HEK293 (cell line): ENCODE results near the gene STX5.
"Not testable (repeated sequence)": the region's sequence is repeated elsewhere in the genome, so short reads cannot be mapped to it uniquely, and the experiment has no call there.

Experiments used
- CTCF ChIA-PET: fragments of 350-600 bp; formaldehyde crosslinking; extraction: SDS; loops from one replicate; lab custom pipeline; 2021; ENCODE audit warnings: antibody characterized with exemption; lab: Yijun Ruan, JAX
- POLR2A ChIA-PET: fragments of 300-600 bp; formaldehyde crosslinking; extraction: SDS; loops from one replicate; lab custom pipeline; 2020; ENCODE audit warnings: antibody characterized with exemption, inconsistent platforms; lab: Yijun Ruan, JAX
- H3K27ac ChIP-seq: fragments of 200-500 bp; sonication (Bioruptor generic); 2 replicates; pipeline ENCODE4 v1.5.1; 2014; ENCODE audit warnings: low read depth, low read length, control low read depth, inconsistent platforms; ENCODE audit errors: extremely low read depth
- H3K36me3 ChIP-seq, 2 experiments: fragments of 200-500 bp in 1 of 2; sonication (Bioruptor generic) in 1 of 2; 1 replicate in 1 of 2; 2 replicates in 1 of 2; pipeline ENCODE4 v1.5.1; 2014 to 2017; ENCODE audit warnings: inconsistent platforms in 2 of 2, low read length in 2 of 2; ENCODE audit not compliant: control insufficient read depth in 2 of 2, insufficient read depth in 1 of 2
- H3K4me1 ChIP-seq: fragments of 200-500 bp; sonication (Bioruptor generic); 2 replicates; pipeline ENCODE4 v1.5.1; 2014; ENCODE audit warnings: mild to moderate bottlenecking, low read length, inconsistent platforms; ENCODE audit not compliant: control insufficient read depth, insufficient read depth
- H3K4me3 ChIP-seq: 2 replicates; pipeline ENCODE4 v1.5.1; 2011; ENCODE audit warnings: low read depth, mild to moderate bottlenecking, control low read depth, low read length, moderate library complexity
- H3K9me3 ChIP-seq: fragments of 200-500 bp; sonication (Bioruptor generic); 2 replicates; pipeline ENCODE4 v1.5.1; 2014; ENCODE audit warnings: low read depth, low read length, inconsistent platforms; ENCODE audit not compliant: control insufficient read depth, insufficient read depth
- ZBTB17 ChIP-seq: fragments of 450-650 bp; formaldehyde crosslinking; IDR thresholded peaks from 2 replicates; pipeline ENCODE4 v1.5.1; 2016; ENCODE audit warnings: missing biosample characterization, missing genetic modification characterization
- ZBTB7A ChIP-seq: fragments of 450-650 bp; formaldehyde crosslinking; IDR thresholded peaks from 2 replicates; pipeline ENCODE4 v1.5.1; 2016; ENCODE audit warnings: low read depth, missing biosample characterization, missing genetic modification characterization
- ZBTB8A ChIP-seq: fragments of 450-650 bp; formaldehyde crosslinking; IDR thresholded peaks from 2 replicates; pipeline ENCODE4 v1.5.1; 2016; ENCODE audit warnings: missing biosample characterization, missing genetic modification characterization
- ZFP41 ChIP-seq: fragments of 450-650 bp; formaldehyde crosslinking; IDR thresholded peaks from 2 replicates; pipeline ENCODE4 v1.5.1; 2016; ENCODE audit warnings: missing biosample characterization, missing genetic modification characterization, borderline replicate concordance
- ZFP69B ChIP-seq: fragments of 450-650 bp; formaldehyde crosslinking; IDR thresholded peaks from 2 replicates; pipeline ENCODE4 v1.5.1; 2016; ENCODE audit warnings: missing biosample characterization, missing genetic modification characterization
- ZNF16 ChIP-seq: fragments of 450-650 bp; formaldehyde crosslinking; IDR thresholded peaks from 2 replicates; pipeline ENCODE4 v1.5.1; 2016; ENCODE audit warnings: low read depth, missing biosample characterization, missing genetic modification characterization
- ZNF174 ChIP-seq: fragments of 450-650 bp; formaldehyde crosslinking; IDR thresholded peaks from 2 replicates; pipeline ENCODE4 v1.5.0; 2017; ENCODE audit warnings: missing biosample characterization, mild to moderate bottlenecking, missing genetic modification characterization
- ZNF175 ChIP-seq: fragments of 450-650 bp; formaldehyde crosslinking; IDR thresholded peaks from 2 replicates; pipeline ENCODE4 v1.5.1; 2016; ENCODE audit warnings: missing biosample characterization, missing genetic modification characterization
- ZNF311 ChIP-seq: fragments of 450-650 bp; formaldehyde crosslinking; IDR thresholded peaks from 2 replicates; pipeline ENCODE4 v1.5.1; 2017; ENCODE audit warnings: missing biosample characterization, missing genetic modification characterization, borderline replicate concordance
- ZNF416 ChIP-seq: fragments of 450-650 bp; formaldehyde crosslinking; IDR thresholded peaks from 2 replicates; pipeline ENCODE4 v1.5.1; 2016; ENCODE audit warnings: missing biosample characterization, missing genetic modification characterization
- ZNF521 ChIP-seq: fragments of 450-650 bp; formaldehyde crosslinking; IDR thresholded peaks from 2 replicates; pipeline ENCODE4 v1.5.1; 2017; ENCODE audit warnings: missing biosample characterization, mild to moderate bottlenecking, missing genetic modification characterization
- ZNF600 ChIP-seq: fragments of 450-650 bp; formaldehyde crosslinking; IDR thresholded peaks from 2 replicates; pipeline ENCODE4 v1.5.1; 2016; ENCODE audit warnings: missing biosample characterization, missing genetic modification characterization
- ZNF621 ChIP-seq: fragments of 450-650 bp; formaldehyde crosslinking; IDR thresholded peaks from 2 replicates; pipeline ENCODE4 v1.5.1; 2017; ENCODE audit warnings: missing biosample characterization, missing genetic modification characterization
- ZNF660 ChIP-seq: fragments of 450-650 bp; IDR thresholded peaks from 2 replicates; pipeline ENCODE4 v1.5.1; 2018; ENCODE audit warnings: missing biosample characterization, mild to moderate bottlenecking, missing genetic modification characterization
- ZNF701 ChIP-seq: fragments of 450-650 bp; formaldehyde crosslinking; IDR thresholded peaks from 2 replicates; pipeline ENCODE4 v1.5.1; 2016; ENCODE audit warnings: missing biosample characterization, missing genetic modification characterization
- ZNF792 ChIP-seq: fragments of 450-650 bp; formaldehyde crosslinking; IDR thresholded peaks from 2 replicates; pipeline ENCODE4 v1.5.1; 2016; ENCODE audit warnings: missing biosample characterization, missing genetic modification characterization
- ZSCAN30 ChIP-seq: fragments of 450-650 bp; IDR thresholded peaks from 2 replicates; pipeline ENCODE4 v1.5.1; 2018; ENCODE audit warnings: missing biosample characterization, mild to moderate bottlenecking, missing genetic modification characterization, moderate library complexity
- TF ChIP-seq, protein P1 (sequence below): fragments of 450-650 bp; formaldehyde crosslinking; optimal IDR thresholded peaks from 2 replicates; pipeline ENCODE3; 2016; ENCODE audit warnings: missing biosample characterization, mild to moderate bottlenecking, missing genetic modification characterization
- TF ChIP-seq, protein P2 (sequence below): fragments of 450-650 bp; formaldehyde crosslinking; IDR thresholded peaks from 2 replicates; pipeline ENCODE4 v1.5.1; 2017; ENCODE audit warnings: missing biosample characterization, missing genetic modification characterization
- TF ChIP-seq, protein P3 (sequence below): fragments of 450-650 bp; formaldehyde crosslinking; IDR thresholded peaks from 2 replicates; pipeline ENCODE4 v1.5.1; 2016; ENCODE audit warnings: missing biosample characterization, missing genetic modification characterization

Gene STX5

DNA sequence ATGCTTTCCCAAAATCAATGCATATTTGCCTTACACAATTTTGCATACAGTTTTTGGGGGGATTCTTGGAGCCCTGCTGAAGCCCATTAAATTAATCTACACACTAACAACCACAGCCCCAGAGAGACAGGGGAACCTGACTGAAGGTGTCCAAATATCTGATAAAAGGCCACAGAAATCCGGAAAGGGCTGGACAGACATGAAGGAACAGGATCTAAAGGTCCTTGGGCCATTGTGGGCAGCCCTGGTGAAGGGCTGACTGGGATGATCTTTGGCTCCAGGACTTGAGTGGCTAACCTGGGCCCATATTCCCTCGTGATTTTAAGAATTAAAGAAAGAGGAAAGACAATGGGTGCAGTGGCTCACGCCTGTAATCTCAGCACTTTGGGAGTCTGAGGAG lies 14.3 kb upstream of the STX5 start:
- ChIA-PET POLR2A (no interaction called here), CTCF (no interaction called here)
- H3K36me3 ChIP-seq = no peaks in the 10 kb centered on the region
- no peak overlapping the region for H3K4me3 ChIP-seq
- TF ChIP-seq ZNF416 (tag by site-specific recombination) (no peak), ZNF600 (tag by site-specific recombination) (no peak), ZNF175 (tag by site-specific recombination) (no peak), ZFP69B (tag by site-specific recombination) (no peak), ZNF16 (tag by site-specific recombination) (no peak)
- TF ChIP-seq, protein P1, sequence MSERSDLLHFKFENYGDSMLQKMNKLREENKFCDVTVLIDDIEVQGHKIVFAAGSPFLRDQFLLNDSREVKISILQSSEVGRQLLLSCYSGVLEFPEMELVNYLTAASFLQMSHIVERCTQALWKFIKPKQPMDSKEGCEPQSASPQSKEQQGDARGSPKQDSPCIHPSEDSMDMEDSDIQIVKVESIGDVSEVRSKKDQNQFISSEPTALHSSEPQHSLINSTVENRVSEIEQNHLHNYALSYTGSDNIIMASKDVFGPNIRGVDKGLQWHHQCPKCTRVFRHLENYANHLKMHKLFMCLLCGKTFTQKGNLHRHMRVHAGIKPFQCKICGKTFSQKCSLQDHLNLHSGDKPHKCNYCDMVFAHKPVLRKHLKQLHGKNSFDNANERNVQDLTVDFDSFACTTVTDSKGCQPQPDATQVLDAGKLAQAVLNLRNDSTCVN (tag by site-specific recombination) = no peak
- H3K4me1 ChIP-seq = no peaks in the 10 kb centered on the region
- H3K27ac ChIP-seq = no peak overlapping the region
- H3K9me3 ChIP-seq = no peaks in the 10 kb centered on the region

DNA sequence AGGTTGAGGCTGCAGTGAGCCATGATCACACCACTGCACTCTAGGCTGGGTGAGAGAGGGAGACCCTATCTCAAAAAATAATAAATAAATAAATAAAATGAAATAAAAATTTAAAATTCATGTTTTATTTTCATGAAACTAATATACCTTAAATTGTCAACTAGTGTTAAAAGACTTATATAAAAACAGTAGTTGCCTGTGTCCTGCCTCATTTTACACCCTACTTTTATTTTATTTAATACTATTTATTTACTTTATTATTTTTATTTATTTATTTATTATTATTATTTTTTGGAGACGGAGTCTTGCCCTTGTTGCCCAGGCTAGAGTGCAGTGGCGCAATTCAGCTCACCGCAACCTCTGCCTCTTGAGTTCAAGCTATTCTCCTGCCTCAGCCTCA lies 12.3 kb upstream of the STX5 start:
- TF ChIP-seq ZNF792 (tag by site-specific recombination) (no peak), ZFP41 (tag by site-specific recombination) (no peak), ZNF660 (tag by site-specific recombination) (no peak), ZBTB7A (no peak)
- H3K4me3 ChIP-seq = no peak overlapping the region
- no peaks in the 10 kb centered on the region for H3K9me3 ChIP-seq
- H3K4me1 ChIP-seq = no peaks in the 10 kb centered on the region
- no peak overlapping the region for H3K27ac ChIP-seq
- ChIA-PET CTCF (interaction anchor here (0.6 to 1.9 kb wide), 2 partner anchors 58 to 88 kb away, joined by 3 to 5 read pairs; no protein-coding TSS in a partner anchor), POLR2A (interaction anchor here (1.0 to 3.4 kb wide), 2 partner anchors 11 to 37 kb away, joined by 4 to 27 read pairs; no protein-coding TSS in a partner anchor)
- H3K36me3 ChIP-seq = no peaks in the 10 kb centered on the region

DNA sequence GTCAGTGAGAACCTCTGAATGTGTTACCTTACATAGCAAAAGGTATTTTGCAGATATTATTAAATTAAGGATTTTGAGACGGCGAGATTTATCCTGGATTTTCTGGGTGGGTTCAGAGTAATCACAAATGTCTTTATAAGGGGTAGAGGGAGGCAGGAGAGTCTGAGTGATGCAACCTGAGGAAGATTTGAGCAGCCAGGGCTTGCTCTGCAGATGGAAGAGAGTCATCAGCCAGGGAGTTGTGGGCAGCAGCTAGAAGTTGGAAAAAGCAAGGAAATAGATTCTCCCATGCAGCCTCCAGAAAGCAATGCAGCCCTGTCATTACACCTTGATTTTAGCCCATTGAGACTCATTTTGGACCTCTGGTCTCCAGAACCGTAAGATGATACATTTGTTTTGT lies 11.6 kb upstream of the STX5 start:
- Histone ChIP-seq H3K4me3 (no peak overlapping the region), H3K36me3 (no peaks in the 10 kb centered on the region), H3K9me3 (no peaks in the 10 kb centered on the region), H3K4me1 (no peaks in the 10 kb centered on the region), H3K27ac (no peak overlapping the region)
- ChIA-PET CTCF (interaction anchor here (1.9 kb wide), 1 partner anchor 57 kb away, joined by 5 read pairs; no protein-coding TSS in a partner anchor), POLR2A (interaction anchor here (0.5 to 3.4 kb wide), 4 partner anchors 9 to 116 kb away, joined by 4 to 27 read pairs (median 5); no protein-coding TSS in a partner anchor)
- TF ChIP-seq ZBTB17 (tag by site-specific recombination) (peak; percentile 75), ZNF521 (tag by site-specific recombination) (no peak), ZNF621 (tag by site-specific recombination) (no peak), ZBTB8A (tag by site-specific recombination) (0 out of 2 replicates have a peak, but pooled peaks have one; percentile 36), ZSCAN30 (no peak), ZNF16 (tag by site-specific recombination) (no peak), ZNF701 (tag by site-specific recombination) (no peak), ZNF311 (tag by site-specific recombination) (no peak), ZNF174 (tag by site-specific recombination) (no peak)
- TF ChIP-seq, protein P2, sequence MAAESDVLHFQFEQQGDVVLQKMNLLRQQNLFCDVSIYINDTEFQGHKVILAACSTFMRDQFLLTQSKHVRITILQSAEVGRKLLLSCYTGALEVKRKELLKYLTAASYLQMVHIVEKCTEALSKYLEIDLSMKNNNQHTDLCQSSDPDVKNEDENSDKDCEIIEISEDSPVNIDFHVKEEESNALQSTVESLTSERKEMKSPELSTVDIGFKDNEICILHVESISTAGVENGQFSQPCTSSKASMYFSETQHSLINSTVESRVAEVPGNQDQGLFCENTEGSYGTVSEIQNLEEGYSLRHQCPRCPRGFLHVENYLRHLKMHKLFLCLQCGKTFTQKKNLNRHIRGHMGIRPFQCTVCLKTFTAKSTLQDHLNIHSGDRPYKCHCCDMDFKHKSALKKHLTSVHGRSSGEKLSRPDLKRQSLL = 0 out of 2 replicates have a peak, but pooled peaks have one; percentile 5
- TF ChIP-seq, protein P3, sequence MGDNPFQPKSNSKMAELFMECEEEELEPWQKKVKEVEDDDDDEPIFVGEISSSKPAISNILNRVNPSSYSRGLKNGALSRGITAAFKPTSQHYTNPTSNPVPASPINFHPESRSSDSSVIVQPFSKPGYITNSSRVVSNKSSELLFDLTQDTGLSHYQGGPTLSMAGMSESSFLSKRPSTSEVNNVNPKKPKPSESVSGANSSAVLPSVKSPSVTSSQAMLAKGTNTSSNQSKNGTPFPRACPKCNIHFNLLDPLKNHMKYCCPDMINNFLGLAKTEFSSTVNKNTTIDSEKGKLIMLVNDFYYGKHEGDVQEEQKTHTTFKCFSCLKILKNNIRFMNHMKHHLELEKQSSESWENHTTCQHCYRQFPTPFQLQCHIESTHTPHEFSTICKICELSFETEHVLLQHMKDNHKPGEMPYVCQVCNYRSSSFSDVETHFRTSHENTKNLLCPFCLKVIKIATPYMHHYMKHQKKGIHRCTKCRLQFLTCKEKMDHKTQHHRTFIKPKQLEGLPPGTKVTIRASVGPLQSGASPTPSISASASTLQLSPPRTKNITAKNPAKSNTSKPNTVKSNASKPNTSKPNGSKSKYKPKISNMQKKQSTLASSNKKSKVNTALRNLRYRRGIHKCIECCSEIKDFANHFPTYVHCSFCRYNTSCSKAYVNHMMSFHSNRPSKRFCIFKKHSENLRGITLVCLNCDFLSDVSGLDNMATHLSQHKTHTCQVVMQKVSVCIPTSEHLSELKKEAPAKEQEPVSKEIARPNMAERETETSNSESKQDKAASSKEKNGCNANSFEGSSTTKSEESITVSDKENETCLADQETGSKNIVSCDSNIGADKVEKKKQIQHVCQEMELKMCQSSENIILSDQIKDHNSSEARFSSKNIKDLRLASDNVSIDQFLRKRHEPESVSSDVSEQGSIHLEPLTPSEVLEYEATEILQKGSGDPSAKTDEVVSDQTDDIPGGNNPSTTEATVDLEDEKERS (tag by site-specific recombination) = no peak

DNA sequence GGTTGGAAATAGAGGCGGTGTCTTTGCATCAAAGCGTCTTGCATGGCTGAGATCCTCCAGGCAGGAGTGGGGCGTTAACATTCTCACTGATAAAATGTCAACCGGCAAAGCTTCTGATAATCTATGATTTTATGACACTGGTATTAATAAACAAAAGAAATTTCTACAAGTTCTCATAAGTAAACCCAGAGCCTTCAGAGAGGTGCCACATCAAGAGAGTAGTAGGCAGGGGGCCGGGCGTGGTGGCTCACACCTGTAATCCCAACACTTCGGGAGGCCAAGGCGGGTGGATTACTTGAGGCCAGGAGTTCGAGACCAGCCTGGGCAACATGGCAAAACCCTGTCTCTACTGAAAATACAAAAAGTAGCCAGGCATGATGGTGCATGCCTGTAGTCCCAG lies 11.0 kb upstream of the STX5 start:
- not testable (repeated sequence) for H3K36me3 ChIP-seq, H3K4me1 ChIP-seq, H3K4me3 ChIP-seq, H3K9me3 ChIP-seq
- ChIA-PET POLR2A (interaction anchor here (0.7 to 3.4 kb wide), 5 partner anchors 9 to 55 kb away, joined by 3 to 27 read pairs (median 6); partner anchors contain the start of gene TMEM179B), CTCF (interaction anchor here (0.6 to 1.9 kb wide), 4 partner anchors 19 to 770 kb away, joined by 3 to 7 read pairs (median 4); no protein-coding TSS in a partner anchor)
- H3K27ac ChIP-seq = peak overlapping the region; percentile 92; the same call in 1 of the 2 replicates
